ENCODE measurements around the gene PAQR9.

DNA sequence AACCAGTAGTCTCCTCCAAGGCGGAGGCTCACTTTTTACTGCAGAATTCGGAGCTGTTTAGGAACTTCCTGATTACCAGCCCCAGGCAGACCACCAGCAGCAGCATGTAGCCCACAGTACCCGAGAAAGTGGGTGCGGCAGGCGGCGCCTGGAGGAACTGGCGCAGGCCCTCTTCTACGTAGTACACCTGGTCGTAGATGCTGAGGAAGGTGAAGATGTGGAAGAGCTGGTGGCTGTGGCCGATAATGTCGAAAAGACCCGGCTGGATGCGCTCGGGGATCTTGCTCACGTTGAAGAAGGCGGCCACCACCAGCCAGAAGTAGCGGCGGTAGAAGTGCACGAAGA lies 1.3 kb downstream of the PAQR9 start:
- no peak for TF ChIP-seq TAF1 (IDR thresholded peaks at IDR 0.05; ENCODE audit: borderline replicate concordance, insufficient read depth, low read length)
- no peak for TF ChIP-seq FOXP2 (optimal IDR thresholded peaks at IDR 0.05; ENCODE audit: borderline replicate concordance, extremely low read depth, extremely low read length, insufficient read depth)
- no peak for TF ChIP-seq POLR2AphosphoS5 (IDR thresholded peaks at IDR 0.05; ENCODE audit: low read depth, low read length)
- TF ChIP-seq, protein P1, sequence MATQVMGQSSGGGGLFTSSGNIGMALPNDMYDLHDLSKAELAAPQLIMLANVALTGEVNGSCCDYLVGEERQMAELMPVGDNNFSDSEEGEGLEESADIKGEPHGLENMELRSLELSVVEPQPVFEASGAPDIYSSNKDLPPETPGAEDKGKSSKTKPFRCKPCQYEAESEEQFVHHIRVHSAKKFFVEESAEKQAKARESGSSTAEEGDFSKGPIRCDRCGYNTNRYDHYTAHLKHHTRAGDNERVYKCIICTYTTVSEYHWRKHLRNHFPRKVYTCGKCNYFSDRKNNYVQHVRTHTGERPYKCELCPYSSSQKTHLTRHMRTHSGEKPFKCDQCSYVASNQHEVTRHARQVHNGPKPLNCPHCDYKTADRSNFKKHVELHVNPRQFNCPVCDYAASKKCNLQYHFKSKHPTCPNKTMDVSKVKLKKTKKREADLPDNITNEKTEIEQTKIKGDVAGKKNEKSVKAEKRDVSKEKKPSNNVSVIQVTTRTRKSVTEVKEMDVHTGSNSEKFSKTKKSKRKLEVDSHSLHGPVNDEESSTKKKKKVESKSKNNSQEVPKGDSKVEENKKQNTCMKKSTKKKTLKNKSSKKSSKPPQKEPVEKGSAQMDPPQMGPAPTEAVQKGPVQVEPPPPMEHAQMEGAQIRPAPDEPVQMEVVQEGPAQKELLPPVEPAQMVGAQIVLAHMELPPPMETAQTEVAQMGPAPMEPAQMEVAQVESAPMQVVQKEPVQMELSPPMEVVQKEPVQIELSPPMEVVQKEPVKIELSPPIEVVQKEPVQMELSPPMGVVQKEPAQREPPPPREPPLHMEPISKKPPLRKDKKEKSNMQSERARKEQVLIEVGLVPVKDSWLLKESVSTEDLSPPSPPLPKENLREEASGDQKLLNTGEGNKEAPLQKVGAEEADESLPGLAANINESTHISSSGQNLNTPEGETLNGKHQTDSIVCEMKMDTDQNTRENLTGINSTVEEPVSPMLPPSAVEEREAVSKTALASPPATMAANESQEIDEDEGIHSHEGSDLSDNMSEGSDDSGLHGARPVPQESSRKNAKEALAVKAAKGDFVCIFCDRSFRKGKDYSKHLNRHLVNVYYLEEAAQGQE (IDR thresholded peaks at IDR 0.05; ENCODE audit: insufficient read depth in 1 of 2, low read depth in 2 of 2, low read length in 2 of 2): no peak
- no peak for TF ChIP-seq SIN3A (IDR thresholded peaks at IDR 0.05; ENCODE audit: borderline replicate concordance, insufficient read depth, low read length)
